HUES64 (cell line): ENCODE data around the gene MUC21. TPM values are rescaled to one million over a fixed set of nuclear protein-coding genes. Genes with fewer than 3 reads are reported as not detected.

ENCODE experiments used
- H3K27ac ChIP-seq: 2 replicates; pipeline ENCODE4 v1.7.0; 2013; ENCODE audit warnings: low read depth, low read length, inconsistent platforms
- H3K27me3 ChIP-seq: 2 replicates; pipeline ENCODE4 v1.6.1; 2013; ENCODE audit warnings: mild to moderate bottlenecking, low read length; ENCODE audit not compliant: insufficient read depth
- H3K36me3 ChIP-seq: 2 replicates; pipeline ENCODE4 v1.6.1; 2013; ENCODE audit warnings: mild to moderate bottlenecking, low read length; ENCODE audit not compliant: insufficient read depth
- H3K4me1 ChIP-seq: 2 replicates; pipeline ENCODE4 v1.6.1; 2013; ENCODE audit warnings: mild to moderate bottlenecking, low read length, moderate library complexity; ENCODE audit not compliant: insufficient read depth
- H3K4me3 ChIP-seq: 2 replicates; pipeline ENCODE4 v1.5.1; 2013; ENCODE audit warnings: mild to moderate bottlenecking, low read length, moderate library complexity
- H3K9ac ChIP-seq: 2 replicates; pipeline ENCODE4 v1.6.1; 2013; ENCODE audit warnings: mild to moderate bottlenecking, low read depth, low read length
- H3K9me3 ChIP-seq: 2 replicates; pipeline ENCODE4 v1.6.1; 2013; ENCODE audit warnings: low read depth, low read length; ENCODE audit not compliant: insufficient read depth
- WGBS: fragments of 150-250, 120-280 bp; methylation state at CpG from one replicate; pipeline ENCODE4 v1.1.7; 2013; ENCODE audit warnings: missing lambda C conversion rate; 5-methylcytosine and 5-hydroxymethylcytosine counted together
- polyA plus RNA-seq, 2 experiments: library from polyadenylated mRNA; stranded (reverse); fragments of 50-300 nt; gene quantifications; one replicate each; pipeline ENCODE4 v1.2.3, GENCODE V29; 2013

MUC21 gene
- not detected for polyA plus RNA-seq (2013, experiment 1 of 2)
- polyA plus RNA-seq (2013, experiment 2 of 2), result not detected

DNA sequence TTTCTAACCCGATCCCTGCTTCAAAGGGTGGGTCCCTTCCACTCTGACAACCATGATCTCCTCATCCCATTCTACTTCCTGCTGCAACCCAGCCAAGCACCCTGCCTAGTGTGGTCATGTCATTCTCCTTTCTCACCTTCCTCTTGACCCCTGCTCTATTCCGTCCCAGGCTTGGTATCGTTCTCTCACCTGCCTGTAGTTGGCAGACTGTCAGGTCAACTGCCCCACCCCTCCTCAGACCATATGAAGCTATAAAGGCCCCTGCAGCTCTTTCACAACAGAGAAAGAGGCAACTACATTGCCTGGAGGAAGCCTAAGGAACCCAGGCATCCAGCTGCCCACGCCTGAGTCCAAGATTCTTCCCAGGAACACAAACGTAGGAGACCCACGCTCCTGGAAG, at the start of gene MUC21:
Gene MUC21 (plus strand): TSS at position 280 of the 400 bp plus-strand sequence. CDS start 241 bp downstream, outside the sequence.
- Histone ChIP-seq H3K4me3 (no peak within 1 kb of the TSS), H3K27ac (no peak within 1 kb of the TSS), H3K4me1 (peaks cover 7% of the 10 kb centered on the region), H3K9ac (no peak within 1 kb of the TSS), H3K9me3 (no peaks in the 10 kb centered on the region), H3K27me3 (no peaks in the 10 kb centered on the region), H3K36me3 (no peaks in the 10 kb centered on the region)
- WGBS, result 86% methylated on average over 6 of the region's 6 CpGs

- Histone ChIP-seq H3K4me3 (no peak overlapping the region), H3K27ac (no peak overlapping the region), H3K4me1 (peaks cover 3% of the 10 kb centered on the region; the same call in 1 of the 2 replicates), H3K9me3 (no peaks in the 10 kb centered on the region), H3K9ac (no peak overlapping the region), H3K27me3 (no peaks in the 10 kb centered on the region), H3K36me3 (no peaks in the 10 kb centered on the region)
- WGBS, result 79% methylated on average over 3 of the region's 3 CpGs
These were observed 48.5 kb upstream of the MUC21 start for GRCh38 chr6:30935018-30935417.

GRCh38 chr6:30937265-30937664, 46.3 kb upstream of the MUC21 start:
- no peaks in the 10 kb centered on the region for H3K36me3 ChIP-seq
- H3K27me3 ChIP-seq, result no peaks in the 10 kb centered on the region
- H3K9ac ChIP-seq, result no peak overlapping the region
- no peak overlapping the region for H3K4me3 ChIP-seq
- 69% methylated on average over 5 of the region's 6 CpGs for WGBS
- no peak overlapping the region for H3K27ac ChIP-seq
- H3K4me1 ChIP-seq, result peaks cover 8% of the 10 kb centered on the region
- H3K9me3 ChIP-seq, result no peaks in the 10 kb centered on the region

GRCh38 chr6:30938730-30939129, 44.8 kb upstream of the MUC21 start:
- H3K27ac ChIP-seq, result no peak overlapping the region
- no peak overlapping the region for H3K4me3 ChIP-seq
- H3K9ac ChIP-seq, result no peak overlapping the region
- no peaks in the 10 kb centered on the region for H3K27me3 ChIP-seq
- no peaks in the 10 kb centered on the region for H3K36me3 ChIP-seq
- WGBS, result 77% methylated on average over 4 of the region's 4 CpGs
- H3K4me1 ChIP-seq, result peaks cover 11% of the 10 kb centered on the region
- no peaks in the 10 kb centered on the region for H3K9me3 ChIP-seq

- WGBS, result 90% methylated on average over 3 of the region's 3 CpGs
- H3K36me3 ChIP-seq, result no peaks in the 10 kb centered on the region
These were observed 44.0 kb upstream of the MUC21 start for GRCh38 chr6:30939473-30939872.

DNA sequence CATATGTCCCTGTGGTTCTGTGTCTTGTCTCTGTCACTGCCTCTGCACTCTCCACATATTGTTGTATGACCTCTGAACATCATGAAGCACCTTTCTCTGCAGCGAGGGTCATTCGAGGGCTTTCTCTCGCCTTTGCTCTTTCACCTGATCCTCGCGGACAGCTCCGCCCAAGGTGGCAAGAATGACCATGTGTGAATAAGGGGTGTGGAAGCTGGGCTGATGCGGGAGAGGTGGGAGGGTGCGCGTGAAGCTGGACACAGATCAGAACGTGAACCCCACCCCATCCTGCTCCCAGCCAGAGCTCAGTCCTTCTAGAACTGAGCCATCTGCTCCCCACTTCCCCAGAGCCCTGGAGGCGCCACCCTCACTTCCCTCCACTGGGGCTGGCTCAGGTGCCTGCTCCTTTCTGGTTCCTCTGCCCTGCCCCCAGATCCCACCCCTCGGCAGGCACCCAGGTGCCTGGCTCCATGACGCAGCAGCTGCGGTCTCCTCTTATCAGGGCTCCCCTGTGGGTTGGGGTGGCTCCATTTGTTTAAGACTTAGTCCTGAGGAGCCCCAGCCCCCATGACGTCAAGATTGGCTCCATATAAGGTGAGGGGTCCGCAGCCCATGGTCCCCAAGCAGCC, 43.0 kb upstream of the MUC21 start, which contains the start of gene MUCL3:
Gene MUCL3 (plus strand): TSS at position 613 of the 626 bp plus-strand sequence. CDS start 27 bp downstream, outside the sequence.
- WGBS, result 90% methylated on average over 16 of the region's 16 CpGs
- Histone ChIP-seq H3K36me3 (no peaks in the 10 kb centered on the region), H3K27me3 (no peaks in the 10 kb centered on the region), H3K9me3 (no peaks in the 10 kb centered on the region), H3K27ac (no peak within 1 kb of the TSS), H3K4me1 (peaks cover 11% of the 10 kb centered on the region), H3K4me3 (no peak within 1 kb of the TSS), H3K9ac (no peak within 1 kb of the TSS)

More at GRCh38 chr6:30939473-30939872, 44.0 kb upstream of the MUC21 start:
- no peak overlapping the region for H3K27ac ChIP-seq
- no peaks in the 10 kb centered on the region for H3K9me3 ChIP-seq
- no peak overlapping the region for H3K9ac ChIP-seq
- H3K4me1 ChIP-seq, result peaks cover 11% of the 10 kb centered on the region
- H3K27me3 ChIP-seq, result no peaks in the 10 kb centered on the region
- H3K4me3 ChIP-seq, result no peak overlapping the region

GRCh38 chr6:30942338-30943060, 41.0 kb upstream of the MUC21 start:
- Histone ChIP-seq H3K9ac (peak overlapping the region; percentile 28), H3K9me3 (no peaks in the 10 kb centered on the region), H3K27me3 (no peaks in the 10 kb centered on the region), H3K27ac (no peak overlapping the region), H3K4me1 (peaks cover 8% of the 10 kb centered on the region), H3K36me3 (no peaks in the 10 kb centered on the region), H3K4me3 (0 out of 2 replicates have a peak overlapping the region, but pooled peaks have one; percentile 3)
- WGBS, result 18% methylated on average over 15 of the region's 15 CpGs

DNA sequence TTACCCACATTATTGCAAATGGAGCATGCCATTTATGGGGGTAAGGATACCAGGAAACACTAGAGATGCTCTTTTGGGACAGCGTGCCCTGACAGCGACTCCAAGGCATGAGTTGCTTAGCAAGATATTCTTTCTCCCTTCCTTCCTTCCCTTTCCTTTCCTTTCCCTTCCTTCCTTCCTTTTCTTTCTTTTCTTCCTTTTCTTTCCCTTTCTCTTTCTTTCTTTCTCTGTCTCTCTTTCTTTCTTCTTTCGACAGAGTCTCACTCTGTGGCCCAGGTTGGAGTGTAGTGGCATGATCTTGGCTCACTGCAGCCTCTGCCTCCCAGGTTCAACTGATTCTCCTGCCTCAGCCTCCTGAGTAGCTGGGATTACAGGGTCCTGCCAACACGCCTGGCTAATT, 39.5 kb upstream of the MUC21 start:
- H3K27me3 ChIP-seq, result no peaks in the 10 kb centered on the region
- 94% methylated on average over 4 of the region's 4 CpGs for WGBS

GRCh38 chr6:30945281-30945680, 38.2 kb upstream of the MUC21 start:
- no peaks in the 10 kb centered on the region for H3K27me3 ChIP-seq
- no peaks in the 10 kb centered on the region for H3K9me3 ChIP-seq
- no peak overlapping the region for H3K27ac ChIP-seq
- no peak overlapping the region for H3K9ac ChIP-seq
- H3K4me1 ChIP-seq, result peaks cover 8% of the 10 kb centered on the region
- 97% methylated on average over 3 of the region's 5 CpGs for WGBS
- H3K4me3 ChIP-seq, result no peak overlapping the region
- H3K36me3 ChIP-seq, result no peaks in the 10 kb centered on the region

More for the DNA sequence above, 39.5 kb upstream of the MUC21 start:
- Histone ChIP-seq H3K27ac (no peak overlapping the region), H3K4me3 (no peak overlapping the region), H3K9me3 (no peaks in the 10 kb centered on the region), H3K36me3 (no peaks in the 10 kb centered on the region), H3K4me1 (peaks cover 8% of the 10 kb centered on the region), H3K9ac (no peak overlapping the region)

GRCh38 chr6:30947231-30947630, 36.3 kb upstream of the MUC21 start:
- no peaks in the 10 kb centered on the region for H3K27me3 ChIP-seq
- 92% methylated on average over 4 of the region's 4 CpGs for WGBS
- H3K36me3 ChIP-seq, result no peaks in the 10 kb centered on the region
- no peak overlapping the region for H3K9ac ChIP-seq
- no peak overlapping the region for H3K4me3 ChIP-seq
- H3K27ac ChIP-seq, result no peak overlapping the region
- H3K4me1 ChIP-seq, result peaks cover 3% of the 10 kb centered on the region
- 0 out of 2 replicates have a peak, but pooled peaks cover 3% of the 10 kb centered on the region for H3K9me3 ChIP-seq

DNA sequence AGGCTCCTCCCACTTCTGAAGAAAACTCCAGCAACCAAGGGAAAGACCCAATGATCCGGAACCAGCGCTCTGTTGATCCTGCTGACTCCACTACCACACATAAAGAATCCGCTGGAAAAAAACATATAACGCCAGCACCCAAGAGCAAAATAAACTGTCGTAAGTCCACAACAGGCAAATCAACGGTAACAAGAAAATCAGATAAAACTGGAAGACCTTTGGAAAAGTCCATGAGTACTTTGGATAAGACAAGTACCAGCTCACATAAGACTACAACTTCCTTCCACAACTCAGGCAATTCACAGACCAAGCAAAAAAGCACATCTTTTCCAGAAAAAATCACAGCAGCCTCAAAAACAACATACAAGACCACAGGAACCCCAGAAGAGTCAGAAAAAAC, 34.7 kb upstream of the MUC21 start:
- Histone ChIP-seq H3K9ac (no peak overlapping the region), H3K9me3 (0 out of 2 replicates have a peak, but pooled peaks cover 3% of the 10 kb centered on the region), H3K27ac (no peak overlapping the region), H3K27me3 (0 out of 2 replicates have a peak, but pooled peaks cover 3% of the 10 kb centered on the region), H3K4me1 (no peaks in the 10 kb centered on the region), H3K4me3 (no peak overlapping the region), H3K36me3 (no peaks in the 10 kb centered on the region)
- WGBS, result 97% methylated on average over 6 of the region's 6 CpGs
